Measurements from ENCODE around the gene ZNF79.

The ZNF79 gene

DNA sequence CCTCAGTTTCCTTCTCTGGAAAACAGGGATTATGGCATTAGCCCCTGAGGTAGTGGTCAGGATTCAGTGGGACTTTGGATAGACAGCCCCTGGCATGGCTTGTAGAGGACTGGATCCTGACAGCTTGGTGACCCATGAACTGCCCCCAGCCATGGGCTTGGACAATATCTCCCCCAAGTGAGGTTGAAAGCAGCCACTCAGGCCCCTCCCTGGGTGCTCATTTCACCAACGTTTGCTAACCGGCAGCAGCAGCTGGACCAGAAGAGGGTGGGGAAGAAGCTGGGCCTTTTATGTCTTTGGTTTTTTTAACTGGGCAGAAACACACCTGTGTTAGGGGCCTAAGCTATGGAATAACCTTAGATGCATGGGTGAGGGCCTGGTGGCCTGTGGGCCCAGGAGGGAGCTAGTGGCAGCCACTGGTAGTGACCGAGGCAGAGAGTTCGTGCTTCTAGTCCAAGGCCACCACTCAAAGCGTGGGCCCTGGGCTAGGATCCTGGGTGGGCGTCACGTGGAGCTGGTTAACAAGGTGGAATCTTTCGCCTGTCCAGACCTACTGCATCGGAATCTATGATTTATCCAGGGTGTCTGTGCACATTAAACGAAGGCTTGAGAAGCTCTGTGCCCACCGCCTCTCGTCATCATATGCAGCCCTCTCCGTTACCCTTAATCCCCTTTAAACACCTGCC, 25.3 kb upstream of the ZNF79 start:
- DNase-seq, result no peak

GRCh38 chr9:127399736-127400269, 24.4 kb upstream of the ZNF79 start:
- DNase-seq, result no peak

GRCh38 chr9:127402401-127403090, 21.6 kb upstream of the ZNF79 start:
- DNase-seq, result no peak

GRCh38 chr9:127403507-127404192, 20.5 kb upstream of the ZNF79 start:
- no peak for DNase-seq

GRCh38 chr9:127404631-127405030, 19.6 kb upstream of the ZNF79 start:
- DNase-seq, result no peak

GRCh38 chr9:127405344-127406125, 18.6 kb upstream of the ZNF79 start:
- DNase-seq, result no peak

DNA sequence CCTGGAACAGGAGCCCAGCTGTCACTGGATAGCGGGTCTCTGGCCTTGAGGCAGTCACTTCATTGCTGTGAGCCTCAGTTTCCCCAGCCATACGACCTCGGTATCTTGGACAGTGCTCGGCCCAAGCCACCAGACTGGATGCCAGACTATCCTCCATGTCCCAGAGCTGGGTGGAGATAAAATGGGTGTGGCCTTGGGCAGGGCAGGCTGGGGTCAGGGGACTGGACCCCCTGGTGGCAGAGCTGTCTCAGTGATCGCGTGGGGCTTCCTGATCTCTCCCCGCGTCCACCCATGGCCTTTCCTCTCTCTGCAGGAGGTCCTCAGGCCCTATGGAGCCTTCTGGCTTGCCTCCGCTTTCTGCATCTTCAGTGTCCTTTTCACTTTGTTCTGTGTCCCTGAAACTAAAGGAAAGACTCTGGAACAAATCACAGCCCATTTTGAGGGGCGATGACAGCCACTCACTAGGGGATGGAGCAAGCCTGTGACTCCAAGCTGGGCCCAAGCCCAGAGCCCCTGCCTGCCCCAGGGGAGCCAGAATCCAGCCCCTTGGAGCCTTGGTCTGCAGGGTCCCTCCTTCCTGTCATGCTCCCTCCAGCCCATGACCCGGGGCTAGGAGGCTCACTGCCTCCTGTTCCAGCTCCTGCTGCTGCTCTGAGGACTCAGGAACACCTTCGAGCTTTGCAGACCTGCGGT, 17.2 kb upstream of the ZNF79 start:
- no peak for DNase-seq

DNA sequence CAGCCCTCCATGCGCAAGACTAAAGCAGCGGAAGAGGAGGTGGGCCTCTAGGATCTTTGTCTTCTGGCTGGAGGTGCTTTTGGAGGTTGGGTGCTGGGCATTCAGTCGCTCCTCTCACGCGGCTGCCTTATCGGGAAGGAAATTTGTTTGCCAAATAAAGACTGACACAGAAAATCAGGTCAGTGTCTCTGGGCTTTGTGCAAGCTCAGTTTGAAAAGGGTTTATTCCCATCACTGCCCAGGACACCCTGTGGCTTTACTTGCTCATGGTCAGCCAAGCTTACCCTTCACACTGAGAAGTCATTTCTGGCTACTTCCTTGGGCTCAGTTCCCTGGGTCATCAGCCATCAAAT, 16.7 kb upstream of the ZNF79 start:
- DNase-seq, result no peak

GRCh38 chr9:127411122-127411521, 13.1 kb upstream of the ZNF79 start:
- DNase-seq, result no peak

DNA sequence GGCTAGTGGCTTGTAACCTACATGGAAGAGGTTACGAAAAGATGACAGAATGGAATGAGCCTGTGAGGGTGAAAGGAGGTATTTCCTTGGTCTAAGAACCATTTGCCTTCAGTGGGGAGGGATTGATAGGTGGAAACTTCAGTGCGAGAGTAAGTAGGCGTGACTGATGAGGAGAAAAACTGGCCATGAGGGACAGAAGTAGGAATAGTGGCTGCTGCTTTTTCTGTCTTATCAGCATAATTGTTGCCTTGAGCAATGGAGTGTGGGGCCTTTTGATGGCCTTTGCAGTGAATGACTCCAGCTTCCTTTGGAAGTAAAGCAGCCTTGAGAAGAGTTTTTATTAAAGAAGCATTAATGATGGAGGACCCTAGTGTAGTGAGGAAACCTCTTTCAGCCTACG, 9.0 kb upstream of the ZNF79 start:
- DNase-seq, result no peak

DNA sequence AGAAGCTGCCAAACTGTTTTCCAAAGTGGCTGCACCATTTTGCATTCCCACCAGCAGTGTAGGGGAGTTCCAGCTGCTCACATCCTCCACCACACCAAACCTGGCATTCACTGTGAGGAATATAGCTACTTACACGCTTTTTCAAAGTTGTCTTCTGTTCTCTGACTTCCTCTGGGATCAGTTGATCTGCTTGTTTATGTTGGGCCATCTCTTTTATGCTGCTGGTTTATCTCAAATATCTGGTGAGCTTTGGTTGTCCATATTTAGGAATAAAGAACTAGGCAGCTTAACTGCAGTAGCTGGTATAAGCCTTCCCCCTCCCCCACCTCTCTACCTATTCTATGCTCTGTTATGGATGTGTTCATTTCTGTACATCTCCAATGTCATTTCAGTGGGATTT, 8.5 kb upstream of the ZNF79 start:
- DNase-seq, result no peak

DNA sequence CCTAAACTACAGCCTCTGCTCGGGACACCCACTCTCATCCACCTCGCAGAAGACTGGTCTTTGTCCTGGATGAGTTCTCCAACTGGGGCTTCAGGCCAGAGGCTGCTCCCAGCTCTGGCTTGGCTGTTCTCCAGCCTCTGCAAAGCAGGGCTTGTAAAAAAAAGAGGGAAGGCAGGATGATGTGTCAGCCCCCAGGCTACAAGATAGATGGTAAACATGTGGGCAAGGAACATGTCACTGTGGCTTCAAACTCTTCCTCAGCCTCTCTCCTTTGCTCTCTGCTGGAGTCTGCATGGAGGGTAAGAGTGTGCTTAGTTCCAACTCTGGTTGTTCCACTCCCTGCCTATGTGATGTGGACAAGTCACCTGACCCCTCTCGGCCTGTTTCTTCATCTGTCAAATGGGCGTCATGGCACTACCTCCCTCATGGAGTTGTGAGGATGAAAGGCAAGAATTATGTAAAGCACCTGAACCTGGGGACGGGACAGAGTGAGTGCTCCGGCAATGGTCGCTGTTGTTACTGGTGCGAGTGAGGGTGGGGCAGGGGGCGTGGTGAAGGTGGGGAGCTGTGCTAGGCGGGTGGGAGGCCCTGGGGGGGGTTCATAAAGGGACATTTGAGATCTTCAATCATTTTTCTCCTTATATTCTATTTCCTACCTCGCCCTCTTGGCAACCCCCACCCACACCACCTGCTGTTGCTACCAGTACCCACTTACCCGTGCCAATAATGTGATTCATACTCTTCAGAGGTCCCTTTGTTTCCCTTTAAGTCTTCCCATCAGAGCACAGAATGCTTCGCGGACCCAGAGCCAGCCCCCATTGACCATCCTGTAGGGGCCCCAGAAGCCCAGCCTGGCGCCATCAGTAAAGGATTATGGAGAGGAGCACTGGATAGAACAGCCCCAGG, 6.8 kb upstream of the ZNF79 start:
- DNase-seq, result peak; percentile 35

- DNase-seq, result peak; percentile 24
These were observed 6.1 kb upstream of the ZNF79 start for GRCh38 chr9:127418037-127418471.

DNA sequence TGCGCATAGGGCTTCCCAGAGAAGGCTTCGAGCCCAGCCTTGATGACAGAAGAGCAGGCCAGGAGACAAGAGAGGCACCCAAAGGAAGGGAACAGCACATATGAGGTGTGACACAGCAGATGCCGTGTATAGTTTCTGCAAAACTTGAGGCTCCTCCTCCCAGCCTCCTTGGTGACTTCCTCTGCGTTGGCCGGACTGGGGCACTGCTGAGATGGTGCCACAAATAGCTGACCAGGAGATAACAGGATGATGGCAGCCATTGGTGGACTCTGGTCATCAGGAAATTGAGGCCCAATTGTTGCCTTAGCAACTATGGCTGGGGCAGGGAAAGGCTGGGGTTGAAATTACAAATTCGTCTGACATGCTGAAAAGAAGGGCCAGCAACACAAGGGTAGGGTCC, 4.8 kb upstream of the ZNF79 start:
- no peak for DNase-seq

DNA sequence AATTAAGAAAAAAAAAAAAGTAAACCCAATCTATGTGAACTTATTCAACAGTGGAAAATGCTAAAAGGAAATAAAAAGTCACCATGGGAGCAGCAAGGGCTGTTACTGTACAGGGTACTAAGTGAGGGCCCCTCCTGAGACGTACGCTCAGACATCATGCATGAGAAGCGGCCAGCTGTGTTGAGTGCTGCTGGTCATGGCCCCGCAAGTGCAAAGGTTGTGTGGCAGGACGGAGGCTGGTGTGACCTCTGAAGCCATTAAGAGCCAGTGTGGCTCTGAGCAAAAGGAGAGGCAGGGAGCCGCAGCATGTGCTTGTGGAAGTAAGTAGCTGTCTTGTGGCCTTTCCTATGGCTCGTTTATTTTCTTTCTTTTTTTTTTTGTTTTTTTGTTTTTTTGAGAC, 3.1 kb upstream of the ZNF79 start:
- no peak for DNase-seq

GRCh38 chr9:127422133-127422782, 1.9 kb upstream of the ZNF79 start:
- no peak for DNase-seq

DNA sequence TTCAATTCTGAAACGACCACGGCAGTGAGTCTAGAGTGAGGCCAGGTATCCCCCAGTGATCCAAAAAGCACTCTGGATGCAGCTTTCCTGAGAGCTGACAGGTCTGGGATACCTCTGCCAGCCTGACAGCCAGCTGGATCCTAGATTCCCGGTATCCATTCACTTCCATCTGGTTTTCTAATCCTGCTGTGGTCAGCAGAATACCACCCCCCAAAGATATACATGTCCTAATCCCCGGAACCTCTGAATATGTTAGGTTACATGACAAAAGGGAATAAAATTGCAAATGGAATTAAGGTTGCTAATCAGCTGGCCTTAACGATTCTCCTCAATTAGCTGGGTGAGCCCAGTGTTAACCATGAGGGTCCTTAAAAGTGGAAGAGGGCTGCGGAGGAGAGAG, 1.4 kb upstream of the ZNF79 start:
- DNase-seq, result no peak

DNA sequence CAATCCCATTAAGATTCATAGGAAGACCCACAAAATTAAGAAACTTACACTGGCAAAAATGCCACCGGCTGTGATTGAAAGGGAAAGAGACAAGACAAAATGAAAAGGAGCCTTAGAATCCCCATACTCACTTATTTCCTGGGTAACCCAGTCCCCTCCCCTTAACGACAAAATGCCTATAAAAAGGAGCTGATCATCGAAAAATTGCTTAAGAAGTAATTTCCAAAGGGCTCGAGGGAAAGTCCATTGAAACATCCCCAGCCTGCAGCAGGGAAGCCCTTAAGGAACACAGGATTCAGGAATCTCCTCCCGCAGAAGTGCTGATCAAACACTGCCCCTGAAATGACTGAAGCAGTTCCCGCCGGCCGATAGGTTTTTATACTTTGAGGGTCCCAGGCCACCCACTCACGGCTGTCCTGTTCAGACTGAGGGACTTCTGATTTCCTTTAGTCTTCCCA, 677 bp upstream of the ZNF79 start:
- no peak for DNase-seq

GRCh38 chr9:127424676-127424999, 456 bp downstream of the ZNF79 start:
- DNase-seq, result no peak

- DNase-seq, result no peak
These were observed 2.6 kb downstream of the ZNF79 start for GRCh38 chr9:127426756-127427155.

DNA sequence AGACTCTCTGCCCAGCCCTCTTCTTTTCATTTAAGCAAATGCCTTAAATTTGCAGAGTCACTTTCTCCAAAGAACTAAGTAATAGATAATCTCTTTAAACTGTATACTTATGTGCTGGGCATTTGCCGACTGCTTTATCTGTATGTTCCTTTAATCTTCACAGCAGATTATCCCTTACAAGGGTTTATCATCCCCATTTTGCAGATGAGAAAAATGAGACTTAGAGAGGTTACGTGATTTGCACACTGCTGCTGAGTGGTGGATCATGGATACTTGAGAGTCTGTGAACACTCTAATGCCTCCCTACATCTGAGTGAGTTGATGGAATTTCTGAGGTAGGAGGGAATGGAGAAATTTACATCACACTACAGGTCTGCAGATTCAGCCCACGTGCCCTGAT, 4.2 kb downstream of the ZNF79 start:
- DNase-seq, result no peak
